Adrenal gland (tissue), 12 donors: ENCODE data around the gene CALU. TPM values are rescaled to one million over a fixed set of nuclear protein-coding genes. Genes with fewer than 3 reads are reported as not detected.

Source experiments
- DNase-seq, 7 donors: peaks; one replicate each; pipeline ENCODE4 v3.0.0-alpha.2; 2019 to 2020
- H3K27ac ChIP-seq, 5 donors: fragments of 200-600 bp; sonication (generic) in 4 of 5; 1 replicate in 3 of 5; 2 replicates in 2 of 5; pipeline versions ENCODE4 v1.5.1 to v1.8.0; 2016 to 2020; ENCODE audit warnings: mild to moderate bottlenecking in 1 of 5
- H3K27me3 ChIP-seq: fragments of 200-600 bp; 2 replicates; pipeline ENCODE4 v1.8.0; 2021
- H3K36me3 ChIP-seq, 2 donors: fragments of 200-600 bp; replicated peaks in 1 of 2; 1 replicate in 1 of 2; 2 replicates in 1 of 2; pipeline versions ENCODE4 v1.5.1 to v1.8.0; 2018 to 2022
- H3K4me1 ChIP-seq, 2 donors: fragments of 200-600 bp; replicated peaks in 1 of 2; 1 replicate in 1 of 2; 2 replicates in 1 of 2; pipeline versions ENCODE4 v1.5.1 to v1.8.0; 2018 to 2021
- H3K4me3 ChIP-seq, 4 donors: fragments of 200-600 bp; sonication (generic) in 3 of 4; one replicate each; pipeline ENCODE4 v1.5.1; 2016 to 2018
- H3K9me3 ChIP-seq, 3 donors: fragments of 200-600 bp; sonication (generic) in 1 of 3; replicated peaks in 1 of 3; 1 replicate in 2 of 3; 2 replicates in 1 of 3; pipeline versions ENCODE4 v1.5.1 to v1.8.0; 2016 to 2021
- POLR2A ChIP-seq, 2 donors: fragments of 450-650 bp; IDR thresholded peaks; one replicate each; pipeline ENCODE4 v1.6.1; 2017; ENCODE audit warnings: antibody characterized with exemption in 2 of 2, mild to moderate bottlenecking in 2 of 2, moderate library complexity in 1 of 2
- WGBS, 4 donors: extraction: QIAGEN DNeasy Blood & Tissue Kit in 2 of 4; methylation state at CpG; one replicate each; pipeline versions ENCODE4 v1.1.5 to v1.1.7; 2013 to 2017; 5-methylcytosine and 5-hydroxymethylcytosine counted together
- intact Hi-C, 2 donors: fragments of 100-400 bp; cut with DNase I; formaldehyde crosslinking; loops; one replicate each; pipeline versions ENCODE4 v1.14.1 to v1.15.0; 2022 to 2023
- polyA plus RNA-seq, 3 donors: library from polyadenylated mRNA; stranded (reverse); fragments of 200-250 nt in 2 of 3; fragments of 350-450 nt in 1 of 3; fragmentation: Illumina TruSeq in 1 of 3; extraction: RNeasy Lipid Tissue Mini Kit (QIAGEN cat#74804) in 1 of 3; gene quantifications; one replicate each; pipeline ENCODE4 v1.2.3, GENCODE V29; 2013 to 2014
- total RNA-seq, 9 donors: library from RNA; depleted of rRNA in 4 of 9; stranded (reverse); fragments of >200 nt in 4 of 9; fragments of 120-200 nt in 1 of 9; fragmentation: NEBNext Ultra II Directional in 1 of 9; extraction: Animal tissue kit (Norgen Biotek cat#: 25700) in 1 of 9; gene quantifications; one replicate each; pipeline versions ENCODE4 v1.1.0 to v1.2.4, GENCODE V29; 2013 to 2023
- TF ChIP-seq, protein P1 (sequence below), 6 experiments: fragments of 450-650 bp in 4 of 6; fragments of 200-600 bp in 2 of 6; sonication (generic) in 1 of 6; IDR thresholded peaks; 1 replicate in 5 of 6; 2 replicates in 1 of 6; pipeline versions ENCODE4 v1.5.1 to v1.8.0; 2016 to 2021; ENCODE audit warnings: antibody characterized with exemption in 6 of 6, mild to moderate bottlenecking in 2 of 6, moderate library complexity in 1 of 6
- donor health status: healthy with polysubstance abuse.
- donor health status: Bipolar disorder and iron deficiency.
- donor health status: DM: yes; HTN: yes; CAD: no.
- donor health status: DM: no; HTN: no; CAD: no.
- donor health status: DM: no; HTN: no; CAD: no.
- donor health status: DM: yes; HTN: yes; CAD: no.

The CALU gene
- total and polyA plus RNA-seq, 12 donors: 16.0 to 199 (median 86.9) TPM

DNA sequence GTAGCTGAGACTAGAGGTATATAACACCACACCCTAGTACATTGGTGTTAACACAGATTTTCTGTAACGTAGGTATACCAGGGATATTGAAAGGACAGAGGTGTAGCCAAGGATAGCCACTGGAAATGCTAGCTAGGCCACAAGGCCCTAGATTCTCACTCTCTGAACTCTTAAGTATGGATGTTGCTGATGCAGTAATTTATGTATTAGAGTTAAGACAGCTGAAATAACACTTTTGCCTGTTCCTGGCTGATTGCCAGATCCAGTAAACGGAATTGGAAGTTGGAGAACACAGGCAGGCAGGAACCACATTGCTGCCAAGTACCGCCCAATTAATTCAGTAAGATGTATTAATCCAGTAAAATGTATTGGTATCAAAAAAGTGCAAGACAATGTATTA is 1.8 kb downstream of the CALU start:
- Histone ChIP-seq H3K4me3 (peak overlapping the region in 1 of 4 donors; percentile 86), H3K9me3 (no peaks in the 10 kb centered on the region), H3K4me1 (peaks cover 19 to 38% of the 10 kb centered on the region in 2 donors), H3K36me3 (no peaks in the 10 kb centered on the region), H3K27ac (peak overlapping the region in 1 of 5 donors; percentile 13), H3K27me3 (no peaks in the 10 kb centered on the region)
- no peak for TF ChIP-seq POLR2A (IDR thresholded peaks at IDR 0.05)
- TF ChIP-seq, protein P1, sequence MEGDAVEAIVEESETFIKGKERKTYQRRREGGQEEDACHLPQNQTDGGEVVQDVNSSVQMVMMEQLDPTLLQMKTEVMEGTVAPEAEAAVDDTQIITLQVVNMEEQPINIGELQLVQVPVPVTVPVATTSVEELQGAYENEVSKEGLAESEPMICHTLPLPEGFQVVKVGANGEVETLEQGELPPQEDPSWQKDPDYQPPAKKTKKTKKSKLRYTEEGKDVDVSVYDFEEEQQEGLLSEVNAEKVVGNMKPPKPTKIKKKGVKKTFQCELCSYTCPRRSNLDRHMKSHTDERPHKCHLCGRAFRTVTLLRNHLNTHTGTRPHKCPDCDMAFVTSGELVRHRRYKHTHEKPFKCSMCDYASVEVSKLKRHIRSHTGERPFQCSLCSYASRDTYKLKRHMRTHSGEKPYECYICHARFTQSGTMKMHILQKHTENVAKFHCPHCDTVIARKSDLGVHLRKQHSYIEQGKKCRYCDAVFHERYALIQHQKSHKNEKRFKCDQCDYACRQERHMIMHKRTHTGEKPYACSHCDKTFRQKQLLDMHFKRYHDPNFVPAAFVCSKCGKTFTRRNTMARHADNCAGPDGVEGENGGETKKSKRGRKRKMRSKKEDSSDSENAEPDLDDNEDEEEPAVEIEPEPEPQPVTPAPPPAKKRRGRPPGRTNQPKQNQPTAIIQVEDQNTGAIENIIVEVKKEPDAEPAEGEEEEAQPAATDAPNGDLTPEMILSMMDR (IDR thresholded peaks at IDR 0.05): no peak
- 42 to 49% (median 46%) methylated on average over 3 of the region's 3 CpGs for WGBS, 4 donors
- peak in 5 of 7 donors; percentile 22 to 56 (median 37) for DNase-seq
- intact Hi-C loops: no loop called here

DNA sequence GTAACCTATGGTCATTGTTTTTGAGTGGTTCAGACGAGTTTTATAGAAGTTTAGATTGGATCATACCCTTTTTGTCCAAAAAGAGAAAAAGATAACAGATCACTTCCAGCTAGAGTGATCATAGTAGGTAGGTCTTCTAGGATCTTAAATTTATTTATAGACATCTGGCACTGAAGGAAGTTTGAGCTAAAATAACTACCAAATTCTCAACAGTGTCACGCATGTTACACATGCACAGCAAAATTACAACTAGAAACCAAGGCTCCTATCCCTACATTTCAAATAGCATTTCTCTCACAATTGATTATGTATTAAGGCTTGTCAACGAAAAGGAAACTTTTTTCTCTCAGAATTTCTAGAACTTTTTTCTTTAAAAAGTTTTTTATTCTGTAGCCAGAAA is 2.3 kb downstream of the CALU start:
- Histone ChIP-seq H3K9me3 (no peaks in the 10 kb centered on the region), H3K4me3 (peak overlapping the region in 1 of 4 donors; percentile 86), H3K27ac (peak overlapping the region in 1 of 5 donors; percentile 13), H3K4me1 (peaks cover 19 to 38% of the 10 kb centered on the region in 2 donors), H3K27me3 (no peaks in the 10 kb centered on the region), H3K36me3 (no peaks in the 10 kb centered on the region)
- intact Hi-C loops: no loop called here
- no peak for DNase-seq
- TF ChIP-seq POLR2A (IDR thresholded peaks at IDR 0.05): no peak
- TF ChIP-seq, protein P1 (IDR thresholded peaks at IDR 0.05): no peak
- 62 to 74% (median 68%) methylated on average over 3 of the region's 3 CpGs for WGBS, 4 donors

DNA sequence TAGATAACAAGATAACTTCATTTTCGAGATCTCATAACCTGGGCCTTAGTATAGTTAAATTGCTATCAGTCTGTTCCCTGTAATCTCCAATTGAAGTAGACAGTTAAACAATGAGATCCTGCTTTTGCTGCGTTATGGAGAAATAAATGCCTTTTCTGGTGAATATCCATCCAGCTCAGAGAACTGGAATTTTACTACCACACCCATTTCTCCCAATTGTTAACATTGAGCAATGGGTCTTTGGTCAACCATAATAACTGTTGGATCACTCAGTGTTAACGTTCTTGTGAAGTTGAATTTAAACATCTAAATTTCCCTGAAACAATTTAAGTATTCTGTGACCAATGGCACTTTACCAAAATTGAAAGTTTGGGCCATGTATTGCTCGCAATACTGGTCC is 3.0 kb downstream of the CALU start:
- no peak for DNase-seq
- peaks cover 19 to 38% of the 10 kb centered on the region in 2 donors for H3K4me1 ChIP-seq
- no peak for TF ChIP-seq POLR2A (IDR thresholded peaks at IDR 0.05)
- TF ChIP-seq, protein P1 (IDR thresholded peaks at IDR 0.05): no peak
- no peak overlapping the region for H3K27ac ChIP-seq
- WGBS, 4 donors: 56 to 76% (median 60%) methylated on average over 4 of the region's 4 CpGs
- H3K4me3 ChIP-seq: no peak overlapping the region
- no peaks in the 10 kb centered on the region for H3K27me3 ChIP-seq
- H3K9me3 ChIP-seq: no peaks in the 10 kb centered on the region
- intact Hi-C loops: no loop called here
- no peaks in the 10 kb centered on the region for H3K36me3 ChIP-seq

DNA sequence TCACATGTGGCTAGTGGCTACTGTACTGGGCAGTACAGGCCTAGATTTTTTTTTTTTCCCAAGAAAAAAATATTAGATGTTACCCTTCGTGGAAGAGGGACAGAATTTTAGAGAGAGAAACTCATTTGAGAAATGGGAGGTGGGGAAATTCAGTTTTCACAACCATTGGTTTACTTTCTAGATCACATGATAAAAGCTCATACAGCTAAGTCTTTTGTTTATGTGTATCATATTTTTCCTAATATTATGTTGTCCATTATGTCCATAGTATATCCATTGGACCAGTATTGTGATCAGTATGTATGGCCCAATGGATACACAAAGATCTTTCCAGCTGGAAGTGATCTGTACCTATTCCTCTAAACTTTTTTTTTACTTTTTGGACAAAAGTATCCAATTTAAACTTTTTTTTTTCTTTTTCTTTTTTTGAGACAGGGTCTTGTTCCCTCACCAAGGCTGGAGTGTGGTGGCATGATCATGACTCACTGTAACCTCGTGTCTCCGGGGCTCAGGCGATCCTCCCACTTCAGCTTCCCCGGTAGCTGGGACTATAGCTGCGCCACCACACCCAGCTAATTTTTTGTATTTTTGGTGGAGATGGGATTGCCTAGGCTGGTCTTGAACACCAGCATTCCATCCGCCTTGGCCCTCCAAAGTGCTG is 4.1 kb downstream of the CALU start:
- Histone ChIP-seq H3K4me3 (no peak overlapping the region), H3K27me3 (no peaks in the 10 kb centered on the region), H3K27ac (no peak overlapping the region), H3K4me1 (peaks cover 18 to 45% of the 10 kb centered on the region in 2 donors), H3K36me3 (no peaks in the 10 kb centered on the region), H3K9me3 (no peaks in the 10 kb centered on the region)
- WGBS, 4 donors: 59 to 71% (median 66%) methylated on average over 7 of the region's 7 CpGs
- TF ChIP-seq POLR2A (IDR thresholded peaks at IDR 0.05): no peak
- TF ChIP-seq, protein P1 (IDR thresholded peaks at IDR 0.05): no peak
- intact Hi-C loops: no loop called here
- DNase-seq: peak in 6 of 7 donors; percentile 27 to 66 (median 38)
